ENCODE data around the gene ARMH3. TPM values are rescaled to one million over a fixed set of nuclear protein-coding genes. Genes with fewer than 3 reads are reported as not detected.
A peak's percentile ranks its signal among the peaks of the same experiment; 100 is the strongest.

ARMH3 gene
- total RNA-seq, 4 donors from 2014 or later = 9.7 to 14.9 (median 13.4) TPM

DNA sequence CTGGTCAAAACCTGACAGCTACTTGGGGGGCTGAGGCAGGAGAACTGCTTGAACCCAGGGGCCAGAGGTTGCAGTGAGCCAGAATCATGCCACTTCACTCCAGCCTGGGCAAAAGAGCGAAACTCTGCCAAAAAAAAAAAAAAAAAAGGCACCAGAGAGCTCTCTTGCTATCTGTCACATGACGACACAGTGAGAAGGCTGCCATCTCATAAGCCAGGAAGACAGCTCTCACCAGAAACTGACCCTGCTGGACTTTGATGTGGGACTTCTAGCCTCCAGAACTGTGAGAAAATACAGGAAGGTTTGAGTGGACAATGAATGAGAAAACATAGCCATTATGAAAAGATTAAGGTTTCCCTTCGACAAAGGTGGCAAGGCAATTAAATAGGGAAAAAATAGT, 161.2 kb downstream of the ARMH3 start:
- intact Hi-C loops (cut with DNase I; ENCODE audit: low total_unique reads) (no loop called here), in situ Hi-C loops (cut with MboI; ENCODE audit: low sequenced_read_pairs in 4 of 4) (loop anchor here in 2 of 4 donors (5.0 to 10.0 kb wide), 2 partner anchors 110 to 118 kb away; no protein-coding TSS in a partner anchor)
- no peak overlapping the region for H3K4me3 ChIP-seq
- H3K4me1 ChIP-seq = peaks cover 24 to 30% of the 10 kb centered on the region in 2 donors
- DNase-seq (peak in 1 of 2 donors; percentile 19), ATAC-seq (peak; percentile 35 to 37)
- TF ChIP-seq POLR2A (IDR thresholded peaks at IDR 0.05) = no peak
- TF ChIP-seq, protein P1, sequence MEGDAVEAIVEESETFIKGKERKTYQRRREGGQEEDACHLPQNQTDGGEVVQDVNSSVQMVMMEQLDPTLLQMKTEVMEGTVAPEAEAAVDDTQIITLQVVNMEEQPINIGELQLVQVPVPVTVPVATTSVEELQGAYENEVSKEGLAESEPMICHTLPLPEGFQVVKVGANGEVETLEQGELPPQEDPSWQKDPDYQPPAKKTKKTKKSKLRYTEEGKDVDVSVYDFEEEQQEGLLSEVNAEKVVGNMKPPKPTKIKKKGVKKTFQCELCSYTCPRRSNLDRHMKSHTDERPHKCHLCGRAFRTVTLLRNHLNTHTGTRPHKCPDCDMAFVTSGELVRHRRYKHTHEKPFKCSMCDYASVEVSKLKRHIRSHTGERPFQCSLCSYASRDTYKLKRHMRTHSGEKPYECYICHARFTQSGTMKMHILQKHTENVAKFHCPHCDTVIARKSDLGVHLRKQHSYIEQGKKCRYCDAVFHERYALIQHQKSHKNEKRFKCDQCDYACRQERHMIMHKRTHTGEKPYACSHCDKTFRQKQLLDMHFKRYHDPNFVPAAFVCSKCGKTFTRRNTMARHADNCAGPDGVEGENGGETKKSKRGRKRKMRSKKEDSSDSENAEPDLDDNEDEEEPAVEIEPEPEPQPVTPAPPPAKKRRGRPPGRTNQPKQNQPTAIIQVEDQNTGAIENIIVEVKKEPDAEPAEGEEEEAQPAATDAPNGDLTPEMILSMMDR (IDR thresholded peaks at IDR 0.05 in 4 of 5, conservative IDR thresholded peaks at IDR 0.05 in 1 of 5) = no peak
- no peaks in the 10 kb centered on the region for H3K36me3 ChIP-seq
- H3K27me3 ChIP-seq = no peaks in the 10 kb centered on the region
- H3K27ac ChIP-seq = peak overlapping the region in 3 of 4 donors; percentile 15 to 45 (median 35)
- H3K9me3 ChIP-seq = no peaks in the 10 kb centered on the region

DNA sequence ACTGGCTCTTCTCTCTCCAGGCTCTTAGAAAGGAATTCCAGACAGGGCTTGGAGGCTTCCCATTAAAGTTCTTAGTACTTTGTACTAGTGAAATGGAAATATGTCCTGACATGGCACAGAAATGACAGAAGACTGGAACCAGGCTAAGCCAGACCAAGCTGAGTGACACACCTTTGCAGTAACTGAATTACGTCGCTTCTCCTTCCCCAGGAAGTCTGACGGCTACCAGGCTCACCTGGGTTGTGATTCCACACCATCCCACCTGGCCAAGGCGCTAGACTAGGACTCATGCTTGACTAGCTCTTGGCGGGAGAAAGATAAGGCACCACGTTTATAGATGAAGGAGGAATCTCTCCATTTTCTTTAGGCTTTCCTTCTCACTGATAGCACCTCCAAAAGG, 161.7 kb downstream of the ARMH3 start:
- intact Hi-C loops (cut with DNase I; ENCODE audit: low total_unique reads) = no loop called here
- no peak for DNase-seq
- H3K27me3 ChIP-seq = no peaks in the 10 kb centered on the region
- in situ Hi-C loops (cut with MboI; ENCODE audit: low sequenced_read_pairs in 4 of 4) = loop anchor here in 2 of 4 donors (5.0 to 10.0 kb wide), 2 partner anchors 111 to 118 kb away; no protein-coding TSS in a partner anchor
- no peaks in the 10 kb centered on the region for H3K36me3 ChIP-seq
- H3K27ac ChIP-seq = peak overlapping the region; percentile 15 to 45 (median 26)
- H3K4me1 ChIP-seq = peaks cover 24 to 30% of the 10 kb centered on the region in 2 donors
- no peaks in the 10 kb centered on the region for H3K9me3 ChIP-seq
- TF ChIP-seq, protein P1 (IDR thresholded peaks at IDR 0.05 in 4 of 5, conservative IDR thresholded peaks at IDR 0.05 in 1 of 5) = no peak
- TF ChIP-seq POLR2A (IDR thresholded peaks at IDR 0.05) = no peak
- ATAC-seq = peak in 1 of 2 donors; percentile 19
- H3K4me3 ChIP-seq = no peak overlapping the region

DNA sequence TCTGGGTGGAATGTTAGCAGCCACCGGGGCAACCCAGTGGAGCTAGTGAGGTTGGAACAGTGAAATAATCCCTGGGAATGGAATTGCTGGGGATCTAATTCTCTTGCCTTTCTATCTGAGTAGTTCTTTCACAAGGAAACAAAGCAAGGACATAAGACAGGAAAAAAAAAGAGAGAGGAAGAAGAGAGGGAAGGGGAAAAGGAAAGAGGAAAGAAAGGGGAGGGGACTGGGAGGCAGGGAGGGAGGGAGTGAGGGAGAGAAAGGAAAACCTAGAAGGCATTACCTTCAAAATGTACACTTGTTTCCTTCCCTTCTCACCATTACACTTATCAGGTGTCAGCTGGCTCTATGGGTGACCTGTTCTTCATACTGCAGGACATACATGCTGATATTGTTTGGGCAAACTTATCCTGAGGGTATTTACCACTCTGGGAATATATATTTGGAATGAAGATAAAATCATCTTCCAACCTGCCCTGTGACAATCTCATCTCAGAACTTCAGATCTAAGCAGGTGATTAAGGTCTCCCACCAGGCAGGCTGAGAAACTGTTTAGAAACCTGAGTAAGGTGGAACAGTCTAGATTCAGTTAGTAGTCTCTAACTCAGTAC, 162.4 kb downstream of the ARMH3 start:
- no peaks in the 10 kb centered on the region for H3K27me3 ChIP-seq
- no peak for DNase-seq
- no peaks in the 10 kb centered on the region for H3K36me3 ChIP-seq
- intact Hi-C loops (cut with DNase I; ENCODE audit: low total_unique reads) (no loop called here), in situ Hi-C loops (cut with MboI; ENCODE audit: low sequenced_read_pairs in 4 of 4) (loop anchor here in 2 of 4 donors (5.0 to 10.0 kb wide), 2 partner anchors 111 to 119 kb away; no protein-coding TSS in a partner anchor)
- no peaks in the 10 kb centered on the region for H3K9me3 ChIP-seq
- peak overlapping the region; percentile 15 to 45 (median 32) for H3K27ac ChIP-seq
- no peak for TF ChIP-seq POLR2A (IDR thresholded peaks at IDR 0.05)
- TF ChIP-seq, protein P1 (IDR thresholded peaks at IDR 0.05 in 4 of 5, conservative IDR thresholded peaks at IDR 0.05 in 1 of 5) = no peak
- H3K4me1 ChIP-seq = peaks cover 24 to 30% of the 10 kb centered on the region in 2 donors
- no peak overlapping the region for H3K4me3 ChIP-seq
- ATAC-seq = peak in 1 of 2 donors; percentile 29

DNA sequence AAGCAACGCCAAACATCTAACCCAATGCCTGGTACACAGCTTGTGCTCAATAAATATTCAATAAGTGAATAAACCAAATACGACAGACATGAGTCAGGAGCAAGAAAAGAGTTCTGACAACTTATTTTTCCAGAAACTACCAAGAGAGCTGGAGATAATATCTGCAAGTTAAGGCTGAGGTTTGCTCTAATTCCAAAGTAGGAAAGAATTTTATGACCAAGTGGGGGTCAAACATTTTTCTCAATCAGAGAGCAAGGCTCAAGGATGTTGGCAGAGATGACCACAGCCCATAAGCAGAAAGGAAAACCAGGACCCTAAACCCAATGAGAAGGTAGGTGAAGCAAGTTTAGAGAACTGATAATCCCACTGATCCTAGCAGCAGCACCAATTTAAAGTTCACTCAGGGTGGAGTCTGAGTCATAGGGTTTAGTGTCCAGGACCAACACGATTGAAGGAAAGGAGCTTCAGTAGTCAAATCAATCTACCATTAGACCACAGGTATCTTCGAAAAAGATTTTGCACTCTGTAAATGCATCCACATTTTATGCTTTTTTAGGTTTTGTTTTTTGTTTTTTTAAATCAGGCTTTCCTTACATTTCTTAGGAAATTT, 163.1 kb downstream of the ARMH3 start:
- Histone ChIP-seq H3K4me3 (no peak overlapping the region), H3K9me3 (no peaks in the 10 kb centered on the region), H3K27me3 (no peaks in the 10 kb centered on the region), H3K36me3 (no peaks in the 10 kb centered on the region), H3K27ac (no peak overlapping the region), H3K4me1 (peaks cover 20 to 27% of the 10 kb centered on the region in 2 donors)
- in situ Hi-C loops (cut with MboI; ENCODE audit: low sequenced_read_pairs in 4 of 4) (loop anchor here in 2 of 4 donors (5.0 to 10.0 kb wide), 2 partner anchors 112 to 119 kb away; no protein-coding TSS in a partner anchor), intact Hi-C loops (cut with DNase I; ENCODE audit: low total_unique reads) (no loop called here)
- ATAC-seq = peak in 1 of 2 donors; percentile 39
- DNase-seq = no peak
- TF ChIP-seq POLR2A (IDR thresholded peaks at IDR 0.05) = no peak
- TF ChIP-seq, protein P1 (IDR thresholded peaks at IDR 0.05 in 4 of 5, conservative IDR thresholded peaks at IDR 0.05 in 1 of 5) = no peak

All from gastrocnemius medialis (tissue), 4 donors.